GM23338 (cell line): ENCODE data around the gene MED13L.

Source experiments
- CREB1 ChIP-seq: fragments of 250-450 bp; sonication (Bioruptor Pico); IDR thresholded peaks from 2 replicates; pipeline ENCODE4 v1.5.0; 2020; ENCODE audit warnings: low read depth, mild to moderate bottlenecking, moderate library complexity
- CTCF ChIP-seq, 2 experiments: fragments of 200-600 bp in 1 of 2; sonication (generic) in 1 of 2; conservative IDR thresholded peaks; 2 replicates each; pipeline versions ENCODE4 v1.5.1 to v1.6.1; 2016 to 2017; ENCODE audit warnings: antibody characterized with exemption in 2 of 2, low read depth in 2 of 2, mild to moderate bottlenecking in 2 of 2, moderate library complexity in 1 of 2
- ETS1 ChIP-seq: IDR thresholded peaks from 2 replicates; pipeline ENCODE4 v1.6.1; 2016; ENCODE audit warnings: antibody characterized with exemption
- EZH2 ChIP-seq: fragments of 200-600 bp; sonication (generic); IDR thresholded peaks from one replicate; pipeline ENCODE4 v1.8.0; 2017; ENCODE audit warnings: antibody characterized with exemption, mild to moderate bottlenecking, low read depth; ENCODE audit not compliant: unreplicated experiment
- EZH2phosphoT487 ChIP-seq: fragments of 200-600 bp; sonication (generic); IDR thresholded peaks from one replicate; pipeline ENCODE4 v1.8.1; 2018; ENCODE audit warnings: antibody characterized with exemption; ENCODE audit not compliant: unreplicated experiment
- JUNB ChIP-seq: IDR thresholded peaks from one replicate; pipeline ENCODE4 v1.6.1; 2016; ENCODE audit warnings: antibody characterized with exemption; ENCODE audit not compliant: unreplicated experiment
- NANOG ChIP-seq: IDR thresholded peaks from 2 replicates; pipeline ENCODE4 v1.6.1; 2016; ENCODE audit warnings: antibody characterized with exemption, borderline replicate concordance
- POLR2AphosphoS5 ChIP-seq: IDR thresholded peaks from 2 replicates; pipeline ENCODE4 v1.6.1; 2016; ENCODE audit warnings: antibody characterized with exemption, low read depth
- REST ChIP-seq: IDR thresholded peaks from one replicate; pipeline ENCODE4 v1.6.1; 2018; ENCODE audit warnings: antibody characterized with exemption; ENCODE audit not compliant: unreplicated experiment
- STAT1 ChIP-seq: IDR thresholded peaks from one replicate; pipeline ENCODE4 v1.6.1; 2016; ENCODE audit warnings: antibody characterized with exemption; ENCODE audit not compliant: unreplicated experiment
- ZNF114 ChIP-seq: fragments of 250-450 bp; sonication (Bioruptor Pico); IDR thresholded peaks from 2 replicates; pipeline ENCODE4 v1.5.0; 2020; ENCODE audit warnings: mild to moderate bottlenecking, moderate library complexity
- ZNF331 ChIP-seq: fragments of 250-450 bp; sonication (Bioruptor Pico); IDR thresholded peaks from 2 replicates; pipeline ENCODE4 v1.5.0; 2020; ENCODE audit warnings: low read depth, mild to moderate bottlenecking, moderate library complexity
- ZNF462 ChIP-seq: fragments of 250-450 bp; sonication (Bioruptor Pico); IDR thresholded peaks from 2 replicates; pipeline ENCODE4 v1.5.0; 2020; ENCODE audit warnings: mild to moderate bottlenecking, moderate library complexity

- TF ChIP-seq EZH2phosphoT487 (no peak), CTCF (conservative IDR thresholded peaks at IDR 0.05; ENCODE audit: low read depth in 2 of 2) (no peak), EZH2 (no peak), ETS1 (no peak), POLR2AphosphoS5 (no peak), CREB1 (no peak), REST (no peak), STAT1 (no peak), JUNB (no peak), ZNF462 (no peak), ZNF331 (CRISPR knock-in tag) (no peak), ZNF114 (CRISPR knock-in tag) (no peak), NANOG (no peak)
Measured at GRCh38 chr12:115923851-115924250, 353.6 kb downstream of the MED13L start.
